BLaER1 treated with 17β-estradiol and CSF1 and Interleukin-3, amounts not matched to agents 10 nM and 100 nM (cell line): ENCODE results near the gene SDHB.

Experiments used
- H3K27ac ChIP-seq, 11 experiments: shearing (Covaris generic); formaldehyde crosslinking; 2 replicates each; pipeline ENCODE4 v1.8.1; 2022
- H3K27me3 ChIP-seq, 11 experiments: shearing (Covaris generic); formaldehyde crosslinking; 2 replicates each; pipeline ENCODE4 v1.8.1; 2022
- H3K36me3 ChIP-seq, 11 experiments: shearing (Covaris generic); formaldehyde crosslinking; 2 replicates each; pipeline ENCODE4 v1.8.1; 2022
- H3K4me1 ChIP-seq, 10 experiments: shearing (Covaris generic); formaldehyde crosslinking; 2 replicates each; pipeline ENCODE4 v1.8.1; 2022
- H3K4me2 ChIP-seq, 11 experiments: shearing (Covaris generic); formaldehyde crosslinking; 2 replicates each; pipeline ENCODE4 v1.8.1; 2022
- H3K4me3 ChIP-seq, 10 experiments: shearing (Covaris generic); formaldehyde crosslinking; 2 replicates each; pipeline ENCODE4 v1.8.1; 2022
- H3K9ac ChIP-seq, 11 experiments: shearing (Covaris generic); formaldehyde crosslinking; 2 replicates each; pipeline ENCODE4 v1.8.1; 2022
- H3K9me3 ChIP-seq, 11 experiments: shearing (Covaris generic); formaldehyde crosslinking; replicated peaks in 1 of 11; 2 replicates each; pipeline ENCODE4 v1.8.1; 2022
- H4K20me1 ChIP-seq, 11 experiments: shearing (Covaris generic); formaldehyde crosslinking; 2 replicates each; pipeline ENCODE4 v1.8.1; 2022
- Cebpa-rat ChIP-seq, 11 experiments: shearing (Covaris generic); IDR thresholded peaks; 2 replicates each; pipeline ENCODE4 v1.8.1; 2022

Gene SDHB

DNA sequence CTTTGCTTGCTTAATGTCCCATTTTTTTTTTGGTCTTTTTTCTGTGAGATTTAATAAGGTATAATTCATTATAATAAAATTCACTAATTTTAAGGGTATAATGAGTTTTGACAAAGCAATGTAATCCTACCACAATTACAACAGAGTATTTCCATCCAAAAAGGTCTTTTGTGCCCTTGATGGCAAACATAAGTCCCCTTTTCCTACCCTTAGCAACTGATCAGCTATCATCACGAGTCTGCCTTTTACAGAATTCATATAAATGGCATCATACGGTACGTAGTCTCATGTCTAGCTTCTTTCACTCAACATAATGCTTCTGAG, 7.5 kb downstream of the SDHB start:
- no peaks in the 10 kb centered on the region for H3K9me3 ChIP-seq
- peak overlapping the region in 10 of 11 experiments; percentile 42 to 91 (median 71); a peak in 13 of 22 replicates for H3K4me2 ChIP-seq
- peak overlapping the region in 4 of 11 experiments; percentile 20 to 66 (median 56); a peak in 5 of 22 replicates for H3K27ac ChIP-seq
- H4K20me1 ChIP-seq: peaks cover 35 to 97% (median 84%) of the 10 kb centered on the region in 11 experiments; a peak in 21 of 22 replicates
- peaks cover 58 to 84% (median 65%) of the 10 kb centered on the region in 11 experiments for H3K36me3 ChIP-seq
- peaks cover 14 to 45% (median 20%) of the 10 kb centered on the region in 10 experiments for H3K4me1 ChIP-seq
- H3K4me3 ChIP-seq: no peak overlapping the region
- peak overlapping the region in 3 of 11 experiments; percentile 4 to 48 (median 32); a peak in 6 of 22 replicates for H3K9ac ChIP-seq
- no peak for TF ChIP-seq Cebpa-rat (IDR thresholded peaks at IDR 0.05)
- no peaks in the 10 kb centered on the region for H3K27me3 ChIP-seq

DNA sequence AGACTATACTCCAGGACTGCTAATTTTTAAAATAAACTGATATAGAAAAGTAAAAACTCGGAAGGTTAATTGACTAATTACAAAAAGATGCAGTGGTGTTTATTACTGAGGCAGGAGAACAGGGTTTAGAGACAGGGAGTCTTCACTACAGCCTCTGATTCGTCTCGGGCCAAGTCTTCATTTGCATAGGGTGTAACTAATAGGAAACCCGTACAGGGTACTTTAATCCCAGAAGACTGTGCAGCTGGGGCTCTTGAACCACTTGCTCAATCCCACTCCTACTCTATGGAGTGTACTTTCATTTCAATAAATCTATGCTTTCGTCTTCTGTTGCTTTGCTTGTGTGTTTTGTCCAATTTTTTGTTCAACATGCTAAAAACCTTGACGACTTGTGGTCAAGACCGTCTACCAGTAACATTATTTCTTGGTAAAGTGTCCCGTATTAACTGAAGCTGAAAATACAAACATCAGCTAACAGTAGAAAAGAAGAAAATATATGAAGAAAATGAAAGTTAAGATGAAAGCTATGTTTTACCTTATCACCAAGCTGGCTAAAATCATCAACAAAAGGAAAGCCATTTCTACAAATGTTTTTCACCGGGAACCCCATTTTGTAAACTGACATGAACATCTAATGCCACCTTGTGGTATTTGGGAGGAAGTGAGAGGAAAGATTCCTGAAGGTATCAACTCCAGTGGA, 8.0 kb downstream of the SDHB start:
- Histone ChIP-seq H3K27me3 (no peaks in the 10 kb centered on the region), H3K9ac (peak overlapping the region in 10 of 11 experiments; percentile 4 to 62 (median 31); a peak in 15 of 22 replicates), H3K4me3 (peak overlapping the region in 4 of 10 experiments; percentile 4 to 43 (median 22); a peak in 3 of 20 replicates), H3K4me2 (peak overlapping the region; percentile 45 to 91 (median 78)), H4K20me1 (peaks cover 35 to 97% (median 84%) of the 10 kb centered on the region in 11 experiments; a peak in 21 of 22 replicates), H3K27ac (peak overlapping the region in 9 of 11 experiments; percentile 16 to 66 (median 47); a peak in 16 of 22 replicates), H3K36me3 (peaks cover 58 to 85% (median 65%) of the 10 kb centered on the region in 11 experiments), H3K9me3 (no peaks in the 10 kb centered on the region), H3K4me1 (peaks cover 14 to 40% (median 20%) of the 10 kb centered on the region in 10 experiments)
- TF ChIP-seq Cebpa-rat (IDR thresholded peaks at IDR 0.05): no peak

DNA sequence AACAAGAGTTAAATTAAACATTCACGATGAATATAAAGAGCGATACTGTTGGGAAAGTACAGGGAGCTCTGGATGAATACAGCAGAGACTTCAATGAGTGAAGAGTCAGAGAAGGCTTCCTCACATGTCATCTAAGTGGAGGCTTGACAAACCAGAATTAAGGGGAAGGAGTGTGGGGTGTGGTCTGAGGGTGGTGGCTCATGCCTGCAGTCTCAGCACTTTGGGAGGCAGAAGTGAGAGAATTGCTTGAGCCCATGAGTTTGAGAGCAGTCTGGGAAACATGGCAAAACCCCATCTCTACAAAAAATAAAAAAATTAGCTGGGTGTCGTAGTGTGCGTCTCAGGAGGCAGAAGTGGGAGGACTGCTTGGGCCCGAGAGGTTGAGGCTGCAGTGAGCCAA, 8.7 kb downstream of the SDHB start:
- Histone ChIP-seq H3K27me3 (no peaks in the 10 kb centered on the region), H3K9me3 (no peaks in the 10 kb centered on the region), H3K9ac (peak overlapping the region in 8 of 11 experiments; percentile 4 to 48 (median 28); a peak in 8 of 22 replicates), H3K27ac (peak overlapping the region in 9 of 11 experiments; percentile 16 to 63 (median 46); a peak in 13 of 22 replicates), H3K36me3 (peaks cover 58 to 85% (median 65%) of the 10 kb centered on the region in 11 experiments), H3K4me2 (peak overlapping the region; percentile 45 to 91 (median 78); a peak in 21 of 22 replicates), H4K20me1 (peaks cover 35 to 97% (median 83%) of the 10 kb centered on the region in 11 experiments; a peak in 21 of 22 replicates), H3K4me3 (peak overlapping the region in 2 of 10 experiments; percentile 4 to 17; a peak in 1 of 20 replicates), H3K4me1 (peaks cover 14 to 39% (median 20%) of the 10 kb centered on the region in 10 experiments)
- TF ChIP-seq Cebpa-rat (IDR thresholded peaks at IDR 0.05): no peak

DNA sequence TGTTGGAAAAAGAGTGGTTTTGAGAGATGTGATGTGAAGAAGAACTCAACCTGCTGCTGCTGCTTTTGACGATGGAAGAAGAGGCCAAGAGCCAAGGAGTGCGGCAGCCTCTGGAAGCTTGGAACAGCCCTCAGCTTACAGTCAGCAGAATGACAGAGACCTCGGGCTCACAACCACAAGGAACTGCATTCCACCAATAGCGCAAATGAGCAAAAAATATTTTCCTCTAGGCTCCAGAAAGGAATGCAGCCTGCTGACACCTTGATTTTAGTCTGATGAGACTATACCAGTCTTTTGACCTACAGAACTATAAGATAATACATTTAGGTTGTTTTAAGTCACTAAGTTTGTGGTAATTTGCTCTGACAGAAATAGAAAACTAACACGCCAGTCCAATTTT, 10.2 kb downstream of the SDHB start:
- H3K4me1 ChIP-seq: peaks cover 14 to 48% (median 20%) of the 10 kb centered on the region in 10 experiments
- no peak for TF ChIP-seq Cebpa-rat (IDR thresholded peaks at IDR 0.05)
- H3K27me3 ChIP-seq: no peaks in the 10 kb centered on the region
- no peak overlapping the region for H3K4me2 ChIP-seq
- no peaks in the 10 kb centered on the region for H3K9me3 ChIP-seq
- no peak overlapping the region for H3K4me3 ChIP-seq
- no peak overlapping the region for H3K27ac ChIP-seq
- peaks cover 38 to 97% (median 81%) of the 10 kb centered on the region in 11 experiments; a peak in 21 of 22 replicates for H4K20me1 ChIP-seq
- peaks cover 59 to 84% (median 66%) of the 10 kb centered on the region in 11 experiments for H3K36me3 ChIP-seq
- H3K9ac ChIP-seq: no peak overlapping the region

DNA sequence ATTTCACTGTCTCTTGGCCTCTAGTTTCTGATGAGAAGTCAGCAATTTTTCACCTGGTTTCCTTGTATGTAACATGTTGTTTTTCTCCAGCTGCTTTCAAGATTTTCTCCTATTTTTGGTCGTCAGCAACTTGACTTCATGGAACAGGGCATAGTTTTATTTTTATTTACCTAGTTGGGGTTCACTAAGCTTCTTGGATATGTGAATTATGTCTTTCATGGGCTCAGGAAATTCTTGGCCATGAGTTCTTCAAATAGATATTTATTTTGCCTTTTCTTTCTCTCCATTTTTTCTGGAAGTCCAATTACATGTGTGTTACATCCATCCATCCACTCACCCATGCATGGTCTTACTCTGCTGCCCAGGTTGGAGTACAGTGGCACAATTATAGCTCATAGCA, 13.7 kb downstream of the SDHB start:
- H3K27me3 ChIP-seq: no peaks in the 10 kb centered on the region
- no peak overlapping the region for H3K4me2 ChIP-seq
- H3K9me3 ChIP-seq: no peaks in the 10 kb centered on the region
- H3K4me1 ChIP-seq: peaks cover 3 to 33% (median 4%) of the 10 kb centered on the region in 10 experiments
- no peak overlapping the region for H3K9ac ChIP-seq
- peaks cover 5 to 91% (median 71%) of the 10 kb centered on the region in 11 experiments; a peak in 19 of 22 replicates for H4K20me1 ChIP-seq
- H3K27ac ChIP-seq: no peak overlapping the region
- TF ChIP-seq Cebpa-rat (IDR thresholded peaks at IDR 0.05): no peak
- no peak overlapping the region for H3K4me3 ChIP-seq
- peaks cover 76 to 99% (median 87%) of the 10 kb centered on the region in 11 experiments for H3K36me3 ChIP-seq

DNA sequence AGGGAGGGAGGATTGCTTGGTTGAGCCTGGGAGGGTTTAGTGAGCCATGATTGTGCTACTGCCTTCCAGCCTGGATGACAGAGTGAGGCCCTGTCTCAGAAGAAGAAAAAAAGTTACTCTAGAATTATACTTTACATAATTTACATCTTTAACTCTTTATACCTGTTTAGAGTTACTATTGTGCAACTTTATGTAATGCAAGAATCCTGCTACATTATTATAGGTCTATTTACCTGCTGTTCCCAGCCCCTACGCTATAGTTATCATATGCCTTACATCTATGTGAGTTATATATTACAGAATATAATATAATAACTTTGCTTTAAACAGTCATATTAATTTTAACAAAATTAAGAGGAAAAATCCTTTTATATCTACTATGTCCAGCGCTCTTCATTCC, 14.3 kb downstream of the SDHB start:
- peaks cover 7 to 91% (median 70%) of the 10 kb centered on the region in 11 experiments; a peak in 20 of 22 replicates for H4K20me1 ChIP-seq
- H3K9ac ChIP-seq: peak overlapping the region in 2 of 11 experiments; percentile 19 to 34; a peak in 2 of 22 replicates
- no peaks in the 10 kb centered on the region for H3K27me3 ChIP-seq
- TF ChIP-seq Cebpa-rat (IDR thresholded peaks at IDR 0.05): no peak
- no peaks in the 10 kb centered on the region for H3K9me3 ChIP-seq
- no peak overlapping the region for H3K4me3 ChIP-seq
- no peak overlapping the region for H3K27ac ChIP-seq
- peak overlapping the region in 2 of 11 experiments; percentile 9 to 69; a peak in 2 of 22 replicates for H3K4me2 ChIP-seq
- peaks cover 0 to 27% (median 0%) of the 10 kb centered on the region in 10 experiments; a peak in 7 of 20 replicates for H3K4me1 ChIP-seq
- peaks cover 80 to 99% (median 89%) of the 10 kb centered on the region in 11 experiments for H3K36me3 ChIP-seq

DNA sequence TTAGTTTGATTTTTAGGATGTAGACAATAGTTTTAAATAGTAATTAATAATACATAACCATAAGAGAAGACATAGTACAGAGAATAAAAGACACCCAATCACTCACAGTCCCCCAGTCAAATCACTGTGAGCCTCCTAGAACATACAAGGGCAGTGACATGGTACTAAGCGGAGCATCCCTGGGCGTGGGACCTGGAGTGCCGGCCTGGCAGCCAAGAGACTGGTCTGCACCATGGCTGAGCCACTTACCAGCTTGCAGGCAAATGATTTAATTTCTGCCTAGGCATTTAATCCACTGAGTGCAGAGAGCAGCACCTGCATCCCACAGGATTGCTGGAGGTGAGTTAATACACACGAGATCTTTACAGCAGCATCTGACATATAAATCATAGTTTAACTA, 20.4 kb downstream of the SDHB start:
- Histone ChIP-seq H3K4me2 (no peak overlapping the region), H3K4me1 (peaks cover 0 to 49% (median 0%) of the 10 kb centered on the region in 10 experiments; a peak in 7 of 20 replicates), H4K20me1 (peaks cover 11 to 92% (median 74%) of the 10 kb centered on the region in 11 experiments; a peak in 21 of 22 replicates), H3K27ac (no peak overlapping the region), H3K9me3 (no peaks in the 10 kb centered on the region), H3K4me3 (no peak overlapping the region), H3K9ac (no peak overlapping the region), H3K36me3 (peaks cover 75 to 99% (median 90%) of the 10 kb centered on the region in 11 experiments), H3K27me3 (no peaks in the 10 kb centered on the region)
- TF ChIP-seq Cebpa-rat (IDR thresholded peaks at IDR 0.05): no peak

DNA sequence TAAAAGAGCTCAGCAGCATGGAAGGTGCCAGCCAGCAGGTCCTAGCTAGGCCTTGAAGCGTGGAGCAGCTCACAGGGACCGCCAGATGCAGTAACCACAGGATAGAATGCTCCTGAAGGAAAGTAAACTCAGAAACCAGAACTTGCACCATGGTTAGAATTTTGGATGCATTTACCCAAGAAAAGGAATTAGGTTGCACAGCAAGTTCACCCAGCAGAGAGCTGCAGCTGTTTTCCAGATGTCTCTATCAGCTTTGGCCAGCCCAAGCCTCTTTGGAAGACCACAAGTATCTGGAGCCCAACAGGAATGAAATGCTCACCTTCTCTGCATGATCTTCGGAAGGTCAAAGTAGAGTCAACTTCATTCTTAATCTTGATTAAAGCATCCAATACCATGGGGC, 21.1 kb downstream of the SDHB start:
- Histone ChIP-seq H3K27ac (no peak overlapping the region), H4K20me1 (peaks cover 11 to 92% (median 70%) of the 10 kb centered on the region in 11 experiments; a peak in 21 of 22 replicates), H3K36me3 (peaks cover 81 to 99% (median 93%) of the 10 kb centered on the region in 11 experiments), H3K9me3 (no peaks in the 10 kb centered on the region), H3K9ac (no peak overlapping the region), H3K4me2 (no peak overlapping the region), H3K4me3 (no peak overlapping the region), H3K4me1 (peaks cover 0 to 49% (median 0%) of the 10 kb centered on the region in 10 experiments; a peak in 6 of 20 replicates), H3K27me3 (no peaks in the 10 kb centered on the region)
- TF ChIP-seq Cebpa-rat (IDR thresholded peaks at IDR 0.05): no peak

DNA sequence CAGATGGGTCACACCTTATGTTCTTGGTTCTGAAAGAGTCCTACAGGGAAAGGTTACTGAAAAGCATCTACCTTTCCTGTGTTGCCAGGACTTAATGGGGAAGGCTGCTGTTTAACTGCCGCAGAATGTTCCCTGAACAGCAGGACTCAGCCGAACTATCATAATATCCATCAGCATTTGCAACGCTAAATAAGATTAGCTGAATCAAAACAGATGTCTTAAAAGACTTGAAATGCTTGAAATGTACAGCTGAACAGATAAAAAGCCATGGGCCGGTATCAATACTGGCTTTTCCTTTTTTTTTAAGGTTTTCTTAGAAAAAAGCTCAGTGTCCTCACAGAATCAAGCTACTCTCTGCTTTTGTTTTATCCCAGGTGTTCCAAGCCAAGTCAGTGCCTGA, 22.4 kb downstream of the SDHB start:
- H4K20me1 ChIP-seq: peaks cover 11 to 96% (median 71%) of the 10 kb centered on the region in 11 experiments; a peak in 21 of 22 replicates
- H3K4me3 ChIP-seq: no peak overlapping the region
- H3K4me1 ChIP-seq: peaks cover 0 to 55% (median 0%) of the 10 kb centered on the region in 10 experiments; a peak in 6 of 20 replicates
- peak overlapping the region in 1 of 11 experiments; percentile 12; a peak in 1 of 22 replicates for H3K9ac ChIP-seq
- no peak overlapping the region for H3K27ac ChIP-seq
- peaks cover 90 to 100% (median 97%) of the 10 kb centered on the region in 11 experiments for H3K36me3 ChIP-seq
- no peaks in the 10 kb centered on the region for H3K27me3 ChIP-seq
- no peak for TF ChIP-seq Cebpa-rat (IDR thresholded peaks at IDR 0.05)
- H3K4me2 ChIP-seq: peak overlapping the region in 2 of 11 experiments; percentile 13 to 53; a peak in 2 of 22 replicates
- H3K9me3 ChIP-seq: no peaks in the 10 kb centered on the region
